ENCODE data around the gene TPCN2.
A peak's percentile ranks its signal among the peaks of the same experiment; 100 is the strongest.

Gene TPCN2

DNA sequence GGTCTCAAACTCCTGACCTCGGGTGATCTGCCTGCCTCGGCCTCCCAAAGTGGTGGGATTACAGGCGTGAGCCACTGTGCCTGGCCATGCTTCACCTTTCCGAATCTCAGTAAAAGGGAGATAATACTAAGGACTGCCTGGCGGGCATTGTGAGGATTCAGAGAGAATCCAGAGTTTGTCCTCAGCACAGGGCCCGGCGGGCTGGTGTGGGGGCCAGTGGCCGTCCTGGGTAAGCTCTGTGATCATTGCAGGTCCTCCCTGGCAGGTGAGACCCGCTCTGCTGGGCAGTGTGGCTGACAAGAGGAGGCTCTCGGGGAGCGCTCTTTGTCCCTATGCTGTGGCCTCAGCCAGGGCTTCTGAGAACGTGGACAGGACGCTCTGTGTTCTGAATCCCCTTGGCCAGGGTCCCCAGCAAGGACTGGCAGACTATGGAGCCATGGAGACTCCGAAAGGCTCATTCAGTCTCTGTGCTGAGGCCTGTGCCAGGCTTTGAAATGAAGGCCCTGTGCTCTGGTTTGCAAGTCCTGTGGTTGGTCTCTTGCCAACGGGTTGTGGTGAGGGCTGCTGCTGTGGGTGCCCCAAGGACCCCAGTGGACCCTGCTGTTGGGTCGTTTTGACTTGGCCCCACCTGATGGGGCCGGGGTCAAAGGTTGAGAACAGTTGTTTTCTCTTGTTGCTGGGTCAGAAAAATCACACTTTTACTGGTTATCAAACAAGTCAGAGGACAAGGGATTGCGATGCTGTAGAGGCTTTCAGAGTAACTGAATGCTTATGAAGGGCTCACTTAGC lies 2.1 kb downstream of the TPCN2 start:
- Histone ChIP-seq H3K9me3 (ENCODE audit: insufficient read depth, low read length) (no peaks in the 10 kb centered on the region), H3F3A (ENCODE audit: insufficient read depth) (peaks cover 7% of the 10 kb centered on the region), H3K9me2 (replicated peaks; ENCODE audit: insufficient read depth, low read length) (no peaks in the 10 kb centered on the region), H3K27ac (ENCODE audit: low read depth, low read length) (peak overlapping the region; percentile 76), H3K4me2 (ENCODE audit: low read depth, low read length, poor library complexity, severe bottlenecking) (peak overlapping the region; percentile 54), H3K79me2 (ENCODE audit: insufficient read depth, low read length) (peaks cover 28% of the 10 kb centered on the region), H4K20me1 (ENCODE audit: low read depth, low read length) (no peaks in the 10 kb centered on the region), H3K4me3 (ENCODE audit: insufficient read depth, low read length, poor library complexity, severe bottlenecking) (no peak overlapping the region), H3K27me3 (ENCODE audit: low read length) (no peaks in the 10 kb centered on the region), H2AFZ (ENCODE audit: low read depth, low read length, severe bottlenecking) (no peak overlapping the region), H3K36me3 (ENCODE audit: low read length) (no peaks in the 10 kb centered on the region), H3K9ac (ENCODE audit: low read length) (peak overlapping the region; percentile 51; the same call in 1 of the 2 replicates)
- TF ChIP-seq CTCF (IDR thresholded peaks at IDR 0.05; ENCODE audit: insufficient read depth, low read length, poor library complexity, severe bottlenecking) (no peak), EZH2phosphoT487 (conservative IDR thresholded peaks at IDR 0.05; ENCODE audit: low read length) (no peak)

- H3K4me2 ChIP-seq (ENCODE audit: low read depth, low read length, poor library complexity, severe bottlenecking): peak overlapping the region; percentile 54
These were observed 2.9 kb downstream of the TPCN2 start for GRCh38 chr11:69051381-69052342.

More at GRCh38 chr11:69051381-69052342, 2.9 kb downstream of the TPCN2 start:
- H3K9ac ChIP-seq (ENCODE audit: low read length): peak overlapping the region; percentile 51; the same call in 1 of the 2 replicates
- H3K36me3 ChIP-seq (ENCODE audit: low read length): no peaks in the 10 kb centered on the region
- peaks cover 16% of the 10 kb centered on the region for H3F3A ChIP-seq (ENCODE audit: insufficient read depth)
- no peaks in the 10 kb centered on the region for H3K9me2 ChIP-seq (replicated peaks; ENCODE audit: insufficient read depth, low read length)
- peak overlapping the region; percentile 76 for H3K27ac ChIP-seq (ENCODE audit: low read depth, low read length)
- no peaks in the 10 kb centered on the region for H3K9me3 ChIP-seq (ENCODE audit: insufficient read depth, low read length)
- no peaks in the 10 kb centered on the region for H4K20me1 ChIP-seq (ENCODE audit: low read depth, low read length)
- TF ChIP-seq EZH2phosphoT487 (conservative IDR thresholded peaks at IDR 0.05; ENCODE audit: low read length) (no peak), CTCF (IDR thresholded peaks at IDR 0.05; ENCODE audit: insufficient read depth, low read length, poor library complexity, severe bottlenecking) (no peak)
- peaks cover 28% of the 10 kb centered on the region for H3K79me2 ChIP-seq (ENCODE audit: insufficient read depth, low read length)
- H3K4me3 ChIP-seq (ENCODE audit: insufficient read depth, low read length, poor library complexity, severe bottlenecking): no peak overlapping the region
- H3K27me3 ChIP-seq (ENCODE audit: low read length): no peaks in the 10 kb centered on the region
- no peak overlapping the region for H2AFZ ChIP-seq (ENCODE audit: low read depth, low read length, severe bottlenecking)

All from SU-DHL-6 (cell line).